HG03521 (cell line): ENCODE results near the gene GPR84.

Experiments
- ATAC-seq: cut with Tn5 transposase; IDR thresholded peaks from one replicate; pipeline ENCODE4 v1.9.1; 2021; ENCODE audit warnings: mild to moderate bottlenecking, moderate library complexity; ENCODE audit not compliant: unreplicated experiment

The GPR84 gene

DNA sequence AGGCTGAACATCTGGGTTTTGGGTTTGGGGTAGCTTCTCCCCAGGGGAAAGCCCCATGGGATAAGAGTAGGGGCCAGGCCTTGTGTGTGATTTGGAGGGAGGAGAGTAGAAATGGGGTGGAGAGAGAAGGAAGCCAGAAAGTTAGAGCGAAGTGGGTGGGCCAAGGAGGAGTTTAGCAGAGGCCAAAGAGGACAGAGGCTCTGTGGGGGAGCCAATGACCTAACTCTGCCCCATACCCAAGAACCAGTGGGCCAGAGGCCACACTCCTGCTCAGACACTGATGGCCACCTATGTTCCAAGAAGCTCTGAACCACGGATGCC is 10.9 kb upstream of the GPR84 start:
- no peak for ATAC-seq

GRCh38 chr12:54374562-54375258 is 10.4 kb upstream of the GPR84 start:
- ATAC-seq = no peak

- ATAC-seq = no peak
These were observed 9.6 kb upstream of the GPR84 start for GRCh38 chr12:54373649-54374561.

DNA sequence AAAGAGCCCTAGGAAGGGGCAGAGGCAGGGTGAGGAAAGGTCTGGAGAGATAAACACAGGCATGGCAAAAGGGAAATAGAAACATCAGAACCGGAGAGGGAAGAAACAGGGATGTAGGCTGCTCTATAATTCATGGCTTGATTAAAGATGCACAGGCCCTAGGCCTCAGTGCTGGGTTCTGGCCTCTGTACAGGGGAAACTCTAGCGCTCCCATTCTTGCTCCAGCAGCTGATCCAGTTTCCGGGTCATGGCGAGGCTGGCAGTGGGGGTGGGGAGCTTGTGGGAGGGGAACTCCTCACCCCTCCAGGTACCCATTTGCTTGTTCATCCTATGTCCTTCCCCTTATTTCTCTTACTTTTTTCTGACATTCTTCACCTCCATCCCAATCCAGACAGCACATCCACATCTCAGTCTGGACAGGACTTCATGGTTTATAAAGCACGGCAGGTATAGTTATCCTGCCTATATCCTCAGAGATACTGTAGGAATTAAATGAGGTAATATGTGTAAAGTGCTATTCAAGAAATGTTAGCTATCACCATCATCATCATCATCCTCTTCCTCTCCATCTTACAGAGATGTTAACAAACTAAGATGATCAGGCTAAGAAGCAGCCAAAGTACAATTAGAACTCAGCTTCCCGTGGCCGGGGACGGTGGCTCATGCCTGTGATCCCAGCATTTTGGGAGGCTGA is 8.0 kb upstream of the GPR84 start:
- ATAC-seq = no peak

GRCh38 chr12:54371328-54372112 is 7.2 kb upstream of the GPR84 start:
- ATAC-seq = no peak

DNA sequence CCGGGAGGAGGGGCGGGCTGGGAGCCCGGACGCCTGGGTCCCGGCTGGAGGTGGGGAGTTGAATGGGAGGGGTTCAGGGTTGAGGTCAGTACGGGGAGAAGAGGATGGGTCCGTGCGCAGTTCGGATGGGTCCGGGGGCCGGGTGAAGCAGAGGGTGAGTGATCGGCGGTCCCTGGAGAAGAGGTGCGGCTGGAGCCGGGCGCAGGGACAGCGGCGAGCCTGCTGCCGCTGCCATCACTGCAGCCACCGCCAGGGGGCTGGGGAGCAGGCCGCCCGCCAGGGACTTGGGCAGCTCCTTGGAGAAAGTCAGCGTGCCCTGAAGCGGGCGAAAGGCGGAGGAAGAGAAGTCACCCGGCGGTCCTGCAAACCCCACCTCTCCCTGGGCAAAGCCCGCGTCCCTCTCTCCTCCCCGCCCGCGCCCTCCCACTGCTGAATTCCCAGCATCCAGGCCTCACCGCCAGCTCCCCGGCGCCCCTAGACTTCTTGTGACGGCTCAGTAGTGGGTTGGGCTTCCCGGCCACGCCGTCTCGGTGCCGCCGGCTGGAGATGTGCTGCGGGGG is 6.0 kb upstream of the GPR84 start:
- no peak for ATAC-seq

DNA sequence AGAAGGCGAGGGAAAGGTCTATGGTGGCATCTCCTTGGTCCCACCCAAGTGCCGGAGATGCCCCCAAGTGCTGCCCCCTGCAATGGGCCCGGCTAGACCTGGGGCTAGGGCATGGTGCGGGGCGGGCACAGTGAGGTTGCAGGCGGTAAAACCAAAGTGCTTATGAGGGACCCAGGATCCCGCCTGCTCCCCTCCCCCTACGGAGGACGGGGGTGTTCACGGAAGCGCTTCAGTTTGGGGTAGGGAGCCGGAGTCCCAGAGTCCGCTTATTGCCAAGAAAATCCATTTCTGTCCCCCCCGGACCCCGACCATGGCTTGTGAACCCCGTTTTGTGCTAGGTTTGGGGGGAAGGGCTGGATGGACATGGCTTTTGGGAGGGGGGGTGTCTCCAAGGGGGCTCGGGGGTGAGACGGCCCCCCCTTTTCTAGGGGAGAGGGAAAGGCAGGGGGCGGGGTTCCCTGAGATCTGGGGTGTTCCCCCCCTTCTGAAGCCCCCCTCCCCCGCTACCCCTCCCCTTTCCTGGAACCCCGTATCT is 5.4 kb upstream of the GPR84 start:
- no peak for ATAC-seq

GRCh38 chr12:54368709-54369596 is 4.7 kb upstream of the GPR84 start:
- ATAC-seq = peak; percentile 50

DNA sequence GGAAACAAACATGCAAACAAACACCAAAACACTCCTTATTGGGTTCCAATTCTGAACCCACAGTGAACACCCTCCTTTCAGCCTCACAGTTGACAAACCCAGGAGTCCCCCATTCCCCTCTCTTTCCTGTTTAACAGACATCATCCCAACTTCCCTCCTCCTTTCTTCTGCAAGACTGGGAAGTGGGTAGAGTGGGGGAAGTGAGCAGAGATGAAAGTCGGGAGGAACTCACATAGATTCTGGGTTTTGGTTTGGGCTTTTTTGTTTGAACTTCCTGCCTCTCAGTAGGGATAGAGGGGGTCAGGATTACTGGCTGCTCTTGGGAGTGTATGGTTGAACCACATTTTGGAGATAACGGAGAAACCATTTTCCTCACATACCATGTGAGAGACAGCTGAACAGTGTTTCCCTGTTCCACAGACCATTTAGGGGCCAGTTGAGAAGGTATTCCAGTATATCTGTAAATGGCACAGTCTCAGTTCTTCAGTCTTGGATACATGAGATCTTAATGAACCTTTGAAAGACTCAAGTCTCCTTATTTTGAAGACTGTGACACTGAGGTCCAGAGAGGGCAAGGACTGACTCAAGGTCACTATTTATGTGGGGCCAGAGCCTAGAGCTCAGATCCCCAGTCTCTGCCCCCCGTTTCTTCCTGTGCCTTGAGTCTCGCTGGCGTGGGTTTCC is 3.9 kb upstream of the GPR84 start:
- no peak for ATAC-seq

- no peak for ATAC-seq
These were observed 668 bp downstream of the GPR84 start for GRCh38 chr12:54363618-54364017.

GRCh38 chr12:54363047-54363446 is 1.2 kb downstream of the GPR84 start:
- no peak for ATAC-seq

DNA sequence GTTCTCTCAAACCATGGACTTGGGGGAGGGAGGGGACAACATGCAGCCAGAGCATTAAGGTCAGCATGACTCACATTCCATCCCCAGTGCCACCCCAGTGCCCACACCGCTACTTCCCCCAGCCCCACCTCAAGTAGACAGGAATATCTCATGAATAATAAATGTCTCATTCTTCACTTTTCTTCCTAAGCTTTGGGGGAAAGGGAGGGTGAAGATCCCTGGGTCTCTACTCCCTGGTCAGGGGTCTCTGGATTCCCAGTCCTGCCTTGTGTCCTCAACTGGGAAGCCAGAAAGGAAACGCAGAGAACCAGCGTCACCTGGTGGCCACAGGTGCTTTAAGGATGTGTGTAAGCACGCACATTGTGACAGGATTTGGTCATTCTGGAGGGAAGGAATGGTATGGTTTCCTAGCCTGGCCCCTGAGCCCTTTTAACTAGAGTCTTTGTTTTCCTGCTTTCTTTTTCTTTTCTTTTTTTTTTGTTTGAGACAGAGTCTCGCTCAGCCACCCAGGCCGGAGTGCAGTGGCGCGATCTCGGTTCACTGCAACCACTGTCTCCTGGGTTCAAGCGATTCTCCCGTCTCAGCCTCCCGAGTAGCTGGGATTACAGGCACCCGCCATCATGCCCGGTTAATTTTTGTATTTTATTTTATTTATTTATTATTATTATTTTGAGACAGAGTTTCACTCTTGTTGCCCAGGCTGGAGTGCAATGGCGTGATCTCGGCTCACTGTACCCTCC is 3.4 kb downstream of the GPR84 start:
- ATAC-seq = no peak

GRCh38 chr12:54359762-54360351 is 4.4 kb downstream of the GPR84 start:
- ATAC-seq = no peak

- ATAC-seq = peak; percentile 99
These were observed 5.1 kb downstream of the GPR84 start for GRCh38 chr12:54358945-54359761.

DNA sequence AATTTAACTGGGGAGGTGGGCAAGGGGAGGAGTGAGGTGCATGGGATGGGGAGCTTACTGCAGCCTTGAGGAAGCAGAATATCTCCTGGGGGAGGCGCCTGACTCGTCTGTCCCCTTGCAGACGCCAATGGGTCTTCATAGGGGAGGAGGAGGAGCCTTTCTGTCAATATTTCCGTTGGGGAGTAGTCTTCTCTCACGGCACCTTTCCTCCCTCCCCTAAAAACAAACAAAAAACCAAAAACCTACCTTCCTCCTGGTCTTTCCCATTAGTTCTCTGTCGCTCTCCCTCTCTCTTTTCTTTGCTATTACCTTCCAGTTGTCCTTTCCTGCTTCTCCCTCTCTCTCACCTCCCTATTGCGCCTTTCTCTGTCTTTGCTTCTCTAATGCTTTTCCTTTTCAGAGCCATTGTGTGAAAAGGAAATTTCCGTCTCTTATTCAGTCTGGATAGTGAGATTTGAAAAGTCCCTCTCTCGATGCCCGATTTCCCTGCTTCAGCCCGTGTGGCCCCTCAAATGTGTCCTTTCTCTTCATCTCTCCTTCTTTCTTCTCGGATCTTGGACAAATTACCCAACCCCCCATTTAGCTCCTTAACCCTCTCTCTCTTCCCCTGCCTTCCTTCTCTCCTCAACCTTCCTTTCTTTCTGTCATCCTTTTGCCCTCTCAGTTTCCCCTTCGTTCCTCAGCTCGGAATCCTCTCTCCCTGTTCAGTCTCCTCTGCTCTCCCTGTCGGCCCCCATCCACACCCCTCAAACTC is 5.9 kb downstream of the GPR84 start:
- ATAC-seq = no peak

GRCh38 chr12:54357506-54358190 is 6.6 kb downstream of the GPR84 start:
- no peak for ATAC-seq
